Gastroesophageal sphincter (tissue), 4 donors: Measurements from ENCODE around the gene POLR1E. TPM values are rescaled to one million over a fixed set of nuclear protein-coding genes. Genes with fewer than 3 reads are reported as not detected.

Source experiments
- ATAC-seq: fragments of 150-250 bp; one replicate; pipeline ENCODE4 v1.9.1; 2016; ENCODE audit warnings: mild to moderate bottlenecking, moderate library complexity
- H3K27ac ChIP-seq, 4 donors: fragments of 200-600 bp; sonication (generic) in 3 of 4; 1 replicate in 3 of 4; 2 replicates in 1 of 4; pipeline ENCODE4 v1.5.1; 2016 to 2019
- H3K27me3 ChIP-seq: fragments of 200-600 bp; sonication (generic); one replicate; pipeline ENCODE4 v1.5.1; 2019
- H3K36me3 ChIP-seq, 2 donors: fragments of 200-600 bp; sonication (generic); one replicate each; pipeline ENCODE4 v1.5.1; 2019; ENCODE audit warnings: control low read depth in 1 of 2
- H3K4me1 ChIP-seq, 3 donors: fragments of 200-600 bp; sonication (generic); 1 replicate in 2 of 3; 2 replicates in 1 of 3; pipeline ENCODE4 v1.5.1; 2016 to 2019; ENCODE audit warnings: control low read depth in 2 of 3
- H3K4me3 ChIP-seq, 2 donors: fragments of 200-600 bp; sonication (generic); one replicate each; pipeline ENCODE4 v1.5.1; 2019; ENCODE audit warnings: mild to moderate bottlenecking in 1 of 2, moderate library complexity in 1 of 2
- H3K9me3 ChIP-seq, 3 donors: fragments of 200-600 bp; sonication (generic); one replicate each; pipeline ENCODE4 v1.5.1; 2017 to 2019; ENCODE audit warnings: control low read depth in 2 of 3
- CTCF ChIP-seq, 4 experiments: fragments of 200-600 bp in 2 of 4; fragments of 450-650 bp in 2 of 4; sonication (generic) in 1 of 4; IDR thresholded peaks; one replicate each; pipeline ENCODE4 v1.5.1; 2017 to 2019; ENCODE audit warnings: antibody characterized with exemption in 4 of 4, mild to moderate bottlenecking in 2 of 4, moderate library complexity in 2 of 4
- EP300 ChIP-seq: sonication (generic); formaldehyde crosslinking; IDR thresholded peaks from one replicate; pipeline ENCODE4 v1.6.1; 2017; ENCODE audit warnings: antibody characterized with exemption, mild to moderate bottlenecking
- POLR2A ChIP-seq, 2 donors: fragments of 450-650 bp; IDR thresholded peaks; one replicate each; pipeline ENCODE4 v1.6.1; 2017; ENCODE audit warnings: antibody characterized with exemption in 2 of 2, mild to moderate bottlenecking in 2 of 2, moderate library complexity in 1 of 2
- POLR2AphosphoS5 ChIP-seq: sonication (generic); formaldehyde crosslinking; IDR thresholded peaks from one replicate; pipeline ENCODE4 v1.6.1; 2017; ENCODE audit warnings: antibody characterized with exemption
- WGBS, 2 donors: methylation state at CpG; one replicate each; pipeline ENCODE4 v1.1.5; 2018; ENCODE audit warnings: low coverage in 1 of 2; 5-methylcytosine and 5-hydroxymethylcytosine counted together
- total RNA-seq, 4 donors: library from RNA; depleted of rRNA; stranded (reverse); fragments of >200 nt; gene quantifications; one replicate each; pipeline ENCODE4 v1.1.0, GENCODE V29; 2016

The POLR1E gene
- total RNA-seq, 4 donors from 2014 or later, result 22.3 to 44.0 (median 25.4) TPM

- Histone ChIP-seq H3K4me3 (no peak overlapping the region), H3K4me1 (peaks cover 0 to 63% (median 5%) of the 10 kb centered on the region in 3 donors), H3K27ac (peak overlapping the region in 1 of 4 donors; percentile 68), H3K27me3 (no peaks in the 10 kb centered on the region), H3K36me3 (peaks cover 0 to 5% of the 10 kb centered on the region in 2 donors), H3K9me3 (no peaks in the 10 kb centered on the region)
- TF ChIP-seq CTCF (IDR thresholded peaks at IDR 0.05), result no peak
- no peak for TF ChIP-seq POLR2A (IDR thresholded peaks at IDR 0.05)
- no peak for TF ChIP-seq EP300
- TF ChIP-seq POLR2AphosphoS5, result no peak
- 75 to 100% methylated on average over 1 of the region's 1 CpG for WGBS, 2 donors
- no peak for ATAC-seq
These were observed 31.9 kb upstream of the POLR1E start for GRCh38 chr9:37453827-37454226.

- H3K4me3 ChIP-seq, result no peak overlapping the region
- no peak overlapping the region for H3K27ac ChIP-seq
- TF ChIP-seq POLR2A (IDR thresholded peaks at IDR 0.05), result no peak
- no peaks in the 10 kb centered on the region for H3K9me3 ChIP-seq
- peaks cover 0 to 60% (median 5%) of the 10 kb centered on the region in 3 donors for H3K4me1 ChIP-seq
- H3K36me3 ChIP-seq, result peaks cover 0 to under 1% of the 10 kb centered on the region in 2 donors
- no peaks in the 10 kb centered on the region for H3K27me3 ChIP-seq
- ATAC-seq, result no peak
These were observed 31.5 kb upstream of the POLR1E start for GRCh38 chr9:37454238-37454637.

GRCh38 chr9:37455884-37456647 lies 29.7 kb upstream of the POLR1E start:
- H3K4me3 ChIP-seq, result no peak overlapping the region
- 66 to 80% methylated on average over 1 to 4 of the region's 7 CpGs for WGBS, 2 donors
- no peaks in the 10 kb centered on the region for H3K27me3 ChIP-seq
- H3K9me3 ChIP-seq, result no peaks in the 10 kb centered on the region
- no peak overlapping the region for H3K27ac ChIP-seq
- no peak for ATAC-seq
- no peaks in the 10 kb centered on the region for H3K36me3 ChIP-seq
- H3K4me1 ChIP-seq, result peaks cover 0 to 63% (median 5%) of the 10 kb centered on the region in 3 donors
- TF ChIP-seq CTCF (IDR thresholded peaks at IDR 0.05) (no peak), POLR2AphosphoS5 (no peak), POLR2A (IDR thresholded peaks at IDR 0.05) (no peak), EP300 (no peak)

- Histone ChIP-seq H3K9me3 (no peaks in the 10 kb centered on the region), H3K4me1 (peaks cover 0 to 63% (median 5%) of the 10 kb centered on the region in 3 donors), H3K27me3 (no peaks in the 10 kb centered on the region), H3K4me3 (no peak overlapping the region), H3K27ac (no peak overlapping the region), H3K36me3 (no peaks in the 10 kb centered on the region)
- no peak for ATAC-seq
- no peak for TF ChIP-seq POLR2A (IDR thresholded peaks at IDR 0.05)
- no peak for TF ChIP-seq EP300
- no peak for TF ChIP-seq POLR2AphosphoS5
- TF ChIP-seq CTCF (IDR thresholded peaks at IDR 0.05), result no peak
- WGBS, 2 donors, result 71 to 79% methylated on average over 1 of the region's 1 CpG
These were observed 28.9 kb upstream of the POLR1E start for GRCh38 chr9:37456817-37457216.

GRCh38 chr9:37464006-37464405 lies 21.7 kb upstream of the POLR1E start:
- Histone ChIP-seq H3K4me3 (peak overlapping the region; percentile 70 to 92), H3K27ac (peak overlapping the region; percentile 93 to 100 (median 99))
- ATAC-seq, result no peak

More at GRCh38 chr9:37464006-37464405, 21.7 kb upstream of the POLR1E start:
- TF ChIP-seq CTCF (IDR thresholded peaks at IDR 0.05) (no peak), POLR2A (IDR thresholded peaks at IDR 0.05) (no peak), EP300 (no peak), POLR2AphosphoS5 (no peak)
- Histone ChIP-seq H3K36me3 (no peaks in the 10 kb centered on the region), H3K4me1 (peaks cover 0 to 60% (median 21%) of the 10 kb centered on the region in 3 donors), H3K27me3 (no peaks in the 10 kb centered on the region), H3K9me3 (no peaks in the 10 kb centered on the region)
- WGBS, 2 donors, result 19 to 33% methylated on average over 2 to 3 of the region's 3 CpGs
